ENCODE results near the gene RACGAP1. TPM values are rescaled to one million over a fixed set of nuclear protein-coding genes. Genes with fewer than 3 reads are reported as not detected.

The RACGAP1 gene
- total RNA-seq, 3 donors from 2014 or later (not counting 1 experiment from before 2014, with no cell fraction given): 6.1 to 11.6 (median 8.7) TPM

DNA sequence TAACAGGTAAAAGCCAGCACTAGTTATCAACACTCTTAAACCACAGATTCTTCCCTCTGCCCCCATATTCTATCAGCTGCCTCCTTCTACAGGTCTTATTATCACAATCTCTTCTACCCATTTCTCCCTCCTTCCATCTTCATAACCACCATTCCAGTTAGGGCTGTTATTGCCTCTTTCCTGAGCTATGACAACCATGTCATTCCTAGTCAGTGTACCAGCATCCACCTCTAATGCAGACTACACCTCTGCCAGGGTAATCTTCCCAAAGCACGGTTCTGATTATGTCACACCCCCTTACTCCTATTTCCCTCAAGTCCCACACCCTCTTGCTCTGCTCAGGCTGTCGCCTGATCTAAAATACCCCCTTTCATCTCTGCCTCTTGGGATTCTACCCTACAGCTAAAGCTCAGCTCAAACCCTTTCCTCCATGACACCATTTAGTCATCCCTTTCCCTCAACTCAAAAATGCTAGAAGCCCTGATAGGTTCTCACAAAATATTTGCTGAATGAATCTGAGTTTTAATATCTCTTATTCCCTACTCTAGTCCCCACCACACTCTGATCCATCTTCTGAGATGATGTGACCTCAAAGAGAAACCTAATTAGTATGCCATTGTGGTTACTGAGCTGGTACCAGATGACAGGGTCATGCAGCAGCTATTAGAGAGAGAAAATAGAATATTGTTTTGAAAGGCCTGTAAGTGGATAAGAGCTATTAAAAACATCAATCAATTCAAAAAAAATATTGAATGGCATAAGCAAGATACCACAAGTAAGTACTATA lies 11.7 kb downstream of the RACGAP1 start:
- intact Hi-C loops (cut with micrococcal nuclease): no loop called here
- Histone ChIP-seq H3K36me3 (ENCODE audit: control insufficient read depth, insufficient read depth, low read length) (no peaks in the 10 kb centered on the region), H3K9me3 (ENCODE audit: control insufficient read depth, insufficient read depth, low read length) (no peaks in the 10 kb centered on the region), H3K27ac (ENCODE audit: low read length) (no peak overlapping the region), H3K4me3 (ENCODE audit: low read length) (no peak overlapping the region), H3K27me3 (ENCODE audit: control insufficient read depth, insufficient read depth, low read length) (no peaks in the 10 kb centered on the region), H3K4me1 (ENCODE audit: control insufficient read depth, insufficient read depth, low read length) (no peaks in the 10 kb centered on the region)
- no peaks in the 10 kb centered on the region for H3K9me3 Mint-ChIP-seq
- no peak overlapping the region for H3K4me3 Mint-ChIP-seq
- TF ChIP-seq, protein P1, sequence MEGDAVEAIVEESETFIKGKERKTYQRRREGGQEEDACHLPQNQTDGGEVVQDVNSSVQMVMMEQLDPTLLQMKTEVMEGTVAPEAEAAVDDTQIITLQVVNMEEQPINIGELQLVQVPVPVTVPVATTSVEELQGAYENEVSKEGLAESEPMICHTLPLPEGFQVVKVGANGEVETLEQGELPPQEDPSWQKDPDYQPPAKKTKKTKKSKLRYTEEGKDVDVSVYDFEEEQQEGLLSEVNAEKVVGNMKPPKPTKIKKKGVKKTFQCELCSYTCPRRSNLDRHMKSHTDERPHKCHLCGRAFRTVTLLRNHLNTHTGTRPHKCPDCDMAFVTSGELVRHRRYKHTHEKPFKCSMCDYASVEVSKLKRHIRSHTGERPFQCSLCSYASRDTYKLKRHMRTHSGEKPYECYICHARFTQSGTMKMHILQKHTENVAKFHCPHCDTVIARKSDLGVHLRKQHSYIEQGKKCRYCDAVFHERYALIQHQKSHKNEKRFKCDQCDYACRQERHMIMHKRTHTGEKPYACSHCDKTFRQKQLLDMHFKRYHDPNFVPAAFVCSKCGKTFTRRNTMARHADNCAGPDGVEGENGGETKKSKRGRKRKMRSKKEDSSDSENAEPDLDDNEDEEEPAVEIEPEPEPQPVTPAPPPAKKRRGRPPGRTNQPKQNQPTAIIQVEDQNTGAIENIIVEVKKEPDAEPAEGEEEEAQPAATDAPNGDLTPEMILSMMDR (IDR thresholded peaks at IDR 0.05): no peak
- DNase-seq (no peak), ATAC-seq (no peak)
- H3K4me1 Mint-ChIP-seq: peaks cover 4 to 11% of the 10 kb centered on the region in 2 donors
- peak overlapping the region; percentile 3 to 41 for H3K27ac Mint-ChIP-seq
- no peaks in the 10 kb centered on the region for H3K36me3 Mint-ChIP-seq
- WGBS (ENCODE audit: insufficient coverage): 87% methylated on average over 2 of the region's 2 CpGs
- H3K27me3 Mint-ChIP-seq (ENCODE audit: low read depth in 2 of 2): no peaks in the 10 kb centered on the region

DNA sequence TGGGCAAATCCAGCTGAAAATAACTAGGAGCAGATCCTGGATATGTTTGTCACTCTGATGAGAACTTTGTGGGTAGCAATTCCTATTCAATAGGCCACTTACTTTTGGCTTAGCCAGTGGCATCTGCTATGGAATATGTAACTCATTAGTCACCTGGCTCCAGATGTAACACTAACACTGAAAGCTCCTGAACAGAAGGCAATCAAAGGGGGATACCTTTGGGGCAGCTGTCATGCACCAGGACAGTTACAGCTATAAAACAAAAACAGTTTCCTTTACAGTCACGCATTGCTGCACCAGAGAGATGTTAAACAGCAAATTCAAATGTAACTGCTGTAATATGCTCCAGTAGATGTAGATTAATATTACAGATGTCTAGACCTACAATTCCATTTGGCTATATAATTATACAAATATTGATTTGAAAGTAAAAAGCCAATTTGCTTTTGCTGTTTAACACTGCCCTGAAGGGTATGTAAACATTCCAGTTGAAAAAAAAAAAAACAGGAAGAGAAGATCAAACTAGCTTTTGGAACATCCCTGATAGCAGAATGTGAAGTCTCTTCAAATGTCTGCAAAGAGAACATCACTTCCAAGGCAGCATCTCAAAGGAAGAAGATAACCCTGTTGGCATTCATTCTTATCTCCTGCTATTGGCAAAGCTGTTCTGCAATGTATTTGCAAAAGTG lies 18.4 kb downstream of the RACGAP1 start:
- Mint-ChIP-seq H3K36me3 (peaks cover 6% of the 10 kb centered on the region), H3K4me3 (no peak overlapping the region), H3K9me3 (no peaks in the 10 kb centered on the region), H3K27me3 (ENCODE audit: low read depth in 2 of 2) (no peaks in the 10 kb centered on the region), H3K4me1 (peaks cover 0 to 5% of the 10 kb centered on the region in 2 donors), H3K27ac (no peak overlapping the region)
- intact Hi-C loops (cut with micrococcal nuclease): no loop called here
- WGBS (ENCODE audit: insufficient coverage): no CpG with 5 or more reads among the region's 1 CpG
- Histone ChIP-seq H3K36me3 (ENCODE audit: control insufficient read depth, insufficient read depth, low read length) (peaks cover 12% of the 10 kb centered on the region), H3K4me1 (ENCODE audit: control insufficient read depth, insufficient read depth, low read length) (no peaks in the 10 kb centered on the region), H3K27me3 (ENCODE audit: control insufficient read depth, insufficient read depth, low read length) (no peaks in the 10 kb centered on the region), H3K27ac (ENCODE audit: low read length) (no peak overlapping the region), H3K4me3 (ENCODE audit: low read length) (no peak overlapping the region), H3K9me3 (ENCODE audit: control insufficient read depth, insufficient read depth, low read length) (no peaks in the 10 kb centered on the region)
- TF ChIP-seq, protein P1 (IDR thresholded peaks at IDR 0.05): no peak
- ATAC-seq: no peak
- DNase-seq: no peak

DNA sequence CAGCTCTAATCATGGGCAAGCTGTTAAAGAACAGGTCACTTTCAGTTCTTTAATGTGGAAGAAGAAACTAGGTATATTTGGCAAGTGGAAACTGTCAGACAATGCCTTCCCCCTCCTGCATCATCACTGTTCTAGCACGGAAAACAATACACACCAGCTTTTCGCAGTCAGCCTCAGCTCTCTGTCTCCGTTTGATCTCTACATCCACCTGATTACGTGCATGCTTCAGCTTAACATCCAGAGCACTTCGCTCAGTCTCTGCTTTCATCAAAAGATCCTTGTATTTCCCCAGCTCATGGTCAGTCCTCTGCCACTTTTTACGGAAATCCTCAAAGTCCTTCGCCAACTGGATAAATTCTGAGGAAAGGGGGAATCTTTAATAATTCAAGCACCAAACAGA lies 19.0 kb downstream of the RACGAP1 start:
- Mint-ChIP-seq H3K36me3 (peaks cover 6% of the 10 kb centered on the region), H3K4me3 (no peak overlapping the region), H3K4me1 (peaks cover 0 to 5% of the 10 kb centered on the region in 2 donors), H3K27ac (no peak overlapping the region), H3K27me3 (ENCODE audit: low read depth in 2 of 2) (no peaks in the 10 kb centered on the region), H3K9me3 (no peaks in the 10 kb centered on the region)
- no peak overlapping the region for H3K27ac ChIP-seq (ENCODE audit: low read length)
- no peaks in the 10 kb centered on the region for H3K27me3 ChIP-seq (ENCODE audit: control insufficient read depth, insufficient read depth, low read length)
- H3K4me1 ChIP-seq (ENCODE audit: control insufficient read depth, insufficient read depth, low read length): no peaks in the 10 kb centered on the region
- no peaks in the 10 kb centered on the region for H3K9me3 ChIP-seq (ENCODE audit: control insufficient read depth, insufficient read depth, low read length)
- H3K4me3 ChIP-seq (ENCODE audit: low read length): no peak overlapping the region
- intact Hi-C loops (cut with micrococcal nuclease): no loop called here
- ATAC-seq (no peak), DNase-seq (no peak)
- H3K36me3 ChIP-seq (ENCODE audit: control insufficient read depth, insufficient read depth, low read length): peaks cover 15% of the 10 kb centered on the region
- TF ChIP-seq, protein P1 (IDR thresholded peaks at IDR 0.05): no peak
- 96% methylated on average over 7 of the region's 7 CpGs for WGBS (ENCODE audit: insufficient coverage)

Data from natural killer cell (primary cell).